NOMO-1 (cell line): Measurements from ENCODE around the gene TBCEL.
A peak's percentile ranks its signal among the peaks of the same experiment; 100 is the strongest.
"Not testable (repeated sequence)": the region's sequence is repeated elsewhere in the genome, so short reads cannot be mapped to it uniquely, and the experiment has no call there.

Experiments used
- DNase-seq, 2 experiments: peaks; one replicate each; lab custom pipeline; 2025; ENCODE audit not compliant: unreplicated experiment in 2 of 2; lab: John Stamatoyannopoulos, UW

Gene TBCEL

GRCh38 chr11:121104312-121104762 is 80.4 kb downstream of the TBCEL start:
- no peak for DNase-seq

DNA sequence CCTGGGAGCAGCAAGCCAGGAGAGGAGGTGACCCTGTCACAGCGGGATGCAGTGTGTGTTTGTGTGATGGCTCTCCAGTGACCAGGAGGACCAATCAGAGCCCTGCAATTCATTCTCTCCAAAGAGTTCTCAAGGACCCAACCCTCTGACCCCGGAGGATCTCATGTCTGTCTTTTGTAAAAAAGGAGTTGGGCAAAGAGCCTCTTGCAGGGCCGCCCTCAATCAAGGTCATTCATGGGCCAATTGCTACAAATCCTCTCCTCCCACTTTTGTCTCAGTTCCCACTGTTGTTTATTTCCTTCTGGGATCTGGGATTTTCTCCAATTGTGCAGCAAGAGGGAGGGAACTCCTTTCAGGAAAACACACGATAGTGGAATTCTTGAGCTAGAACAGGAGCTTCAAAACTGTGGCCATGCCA is 81.2 kb downstream of the TBCEL start:
- DNase-seq: no peak

DNA sequence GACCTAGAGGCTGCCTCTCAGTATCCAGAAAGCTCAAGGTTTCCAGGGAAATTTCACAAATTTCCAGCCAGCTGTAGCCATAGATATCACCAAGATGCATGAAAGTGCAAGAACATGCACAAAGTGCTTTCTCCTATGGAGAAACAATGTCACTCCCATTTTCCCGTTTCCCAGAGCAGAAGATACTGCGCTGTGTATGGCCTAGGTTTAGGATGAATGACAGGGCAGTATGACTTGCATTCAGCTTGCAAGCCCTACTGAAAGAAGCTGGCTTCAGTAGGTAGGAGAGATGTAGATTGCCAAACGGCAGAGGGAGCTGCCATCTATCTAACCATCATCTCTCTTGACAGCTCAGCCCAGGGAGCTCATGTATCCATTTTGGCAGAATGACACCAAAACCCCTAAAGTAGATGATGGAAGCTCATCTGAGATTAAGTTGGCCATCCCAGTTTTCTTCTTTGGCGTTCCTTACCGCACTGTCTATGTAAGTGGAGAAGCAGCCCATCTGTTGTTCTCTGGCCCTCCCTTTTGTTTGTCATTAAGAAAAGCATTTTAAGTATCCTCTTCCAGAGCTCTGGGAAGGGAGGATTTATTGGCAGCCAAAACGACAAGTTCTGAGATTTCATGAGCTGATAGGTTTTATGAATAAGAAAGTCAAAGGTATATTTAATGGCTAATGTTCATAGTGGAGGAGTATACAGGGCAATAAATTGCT is 81.7 kb downstream of the TBCEL start:
- DNase-seq: no peak

- no peak for DNase-seq
Measured at GRCh38 chr11:121106812-121107211, 82.9 kb downstream of the TBCEL start.

DNA sequence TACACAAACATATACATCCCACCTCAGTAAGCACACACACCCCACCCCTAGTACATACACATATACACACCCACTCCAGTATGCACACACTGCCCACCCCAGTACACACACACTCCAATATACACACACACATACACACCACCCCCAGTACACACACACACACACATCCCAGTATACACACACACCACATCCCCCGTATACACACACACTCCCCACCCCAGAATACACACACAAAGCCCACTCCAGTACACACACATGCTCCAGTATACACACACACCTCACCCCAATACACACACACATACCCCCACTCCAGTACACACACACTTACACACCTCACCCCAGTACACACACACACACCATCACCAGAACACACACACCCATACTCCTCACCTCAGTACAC is 84.5 kb downstream of the TBCEL start:
- no peak for DNase-seq

DNA sequence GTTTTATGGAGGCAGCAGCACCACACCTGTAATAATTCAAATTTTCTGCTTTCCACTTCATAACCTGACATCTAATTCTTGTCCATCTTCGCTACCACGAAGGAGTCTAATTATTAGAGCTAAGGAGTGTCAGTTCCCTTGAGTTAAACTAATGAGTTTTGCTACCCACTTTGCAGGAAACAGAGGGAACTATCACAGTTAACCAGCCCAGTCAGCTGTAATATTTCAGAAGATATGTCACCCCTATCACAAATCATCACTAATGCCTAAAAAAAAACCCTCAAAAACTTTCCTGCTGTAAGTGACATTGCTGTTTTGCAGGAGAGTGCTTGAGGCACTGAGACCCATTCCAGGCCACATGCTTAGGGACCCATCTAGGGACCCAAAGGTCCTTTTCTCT is 85.6 kb downstream of the TBCEL start:
- DNase-seq: no peak

GRCh38 chr11:121109916-121110586 is 86.1 kb downstream of the TBCEL start:
- DNase-seq: no peak

GRCh38 chr11:121110871-121111724 is 87.2 kb downstream of the TBCEL start:
- DNase-seq: no peak

DNA sequence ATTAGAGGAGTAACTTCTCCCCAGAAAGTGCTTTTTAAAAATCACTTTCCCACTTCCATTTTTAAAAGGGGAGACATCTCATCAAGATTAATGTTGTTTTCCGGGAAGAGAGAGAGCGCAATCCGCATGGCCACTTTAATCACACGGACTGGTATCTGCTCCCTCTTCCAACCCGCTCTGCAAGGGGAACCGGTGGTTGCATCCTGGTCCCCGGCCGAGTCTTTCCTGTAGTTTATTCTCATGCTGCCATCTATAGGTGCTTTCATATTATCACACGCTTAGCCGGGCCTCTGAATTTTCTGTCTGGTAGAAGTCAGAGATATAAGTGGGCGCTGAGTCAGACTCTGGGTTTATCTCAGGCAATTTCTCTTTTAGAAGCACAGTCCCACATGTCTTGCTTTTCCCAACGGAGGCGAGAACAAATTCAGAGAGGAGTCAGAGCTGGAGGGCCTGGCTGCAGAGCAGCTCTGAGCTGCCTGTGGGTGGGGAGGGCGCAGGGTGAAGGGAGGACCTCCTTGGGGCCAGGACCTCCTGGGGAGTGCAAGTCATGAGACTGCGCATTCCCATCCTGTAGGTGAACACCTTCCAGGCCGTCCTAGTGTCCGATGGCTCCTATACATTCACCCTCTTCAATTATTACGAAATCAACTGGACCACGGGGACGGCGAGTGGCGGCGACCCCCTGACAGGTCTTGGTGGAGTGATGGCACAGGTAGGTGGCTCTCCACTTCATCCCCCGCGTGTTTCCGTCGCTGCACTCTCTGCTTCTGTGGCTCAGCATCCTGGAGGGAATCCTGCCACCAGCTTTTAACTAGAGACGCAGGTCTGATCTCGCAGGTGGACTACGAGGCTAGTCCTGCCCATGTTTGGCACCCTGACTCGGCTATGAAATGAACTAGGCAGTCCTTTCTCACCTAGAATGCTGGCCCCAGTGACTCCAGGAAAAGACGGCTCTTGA is 88.9 kb downstream of the TBCEL start:
- peak; percentile 31 to 36 for DNase-seq

DNA sequence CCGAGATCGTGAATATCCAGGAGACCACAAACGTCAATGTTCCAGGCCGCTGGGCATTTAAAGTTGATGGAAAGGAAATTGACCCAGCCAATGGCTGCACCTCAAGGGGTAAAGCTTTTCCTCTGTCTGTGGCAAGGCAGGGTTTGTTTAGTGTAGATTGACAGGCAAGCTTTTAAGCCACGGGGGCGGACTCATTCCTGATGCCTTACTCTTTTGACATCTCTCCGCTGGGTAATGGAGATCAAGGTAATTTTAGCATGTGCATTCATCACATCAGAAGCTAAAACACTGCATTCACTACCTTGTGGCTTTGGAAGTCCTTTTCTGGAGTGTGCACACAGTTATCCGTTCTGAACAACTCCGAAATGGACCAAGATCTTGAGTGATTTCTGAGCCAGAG is 89.7 kb downstream of the TBCEL start:
- no peak for DNase-seq

GRCh38 chr11:121115024-121115423 is 91.1 kb downstream of the TBCEL start:
- DNase-seq: not testable (repeated sequence)

GRCh38 chr11:121117788-121118187 is 93.9 kb downstream of the TBCEL start:
- DNase-seq: no peak

DNA sequence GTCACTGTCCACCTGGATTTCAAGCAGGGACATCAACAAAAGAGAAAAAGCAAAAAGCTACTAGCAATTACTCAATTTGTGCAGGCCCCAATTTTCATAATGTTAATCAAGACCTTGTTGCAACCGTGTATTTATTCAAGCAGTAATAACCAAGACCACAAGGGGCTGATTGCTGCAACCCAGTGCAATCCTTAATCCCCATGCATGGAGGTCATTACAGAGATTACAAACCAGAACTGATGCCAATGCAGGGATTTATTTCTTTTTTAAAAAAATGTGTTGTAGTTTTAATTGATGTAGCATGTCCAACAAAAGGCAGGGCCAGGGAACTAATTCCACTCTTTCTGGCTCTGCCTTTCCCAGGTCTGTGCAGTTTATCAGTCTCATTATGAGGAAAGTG is 95.5 kb downstream of the TBCEL start:
- no peak for DNase-seq

- no peak for DNase-seq
Measured at GRCh38 chr11:121122328-121122727, 98.4 kb downstream of the TBCEL start.

DNA sequence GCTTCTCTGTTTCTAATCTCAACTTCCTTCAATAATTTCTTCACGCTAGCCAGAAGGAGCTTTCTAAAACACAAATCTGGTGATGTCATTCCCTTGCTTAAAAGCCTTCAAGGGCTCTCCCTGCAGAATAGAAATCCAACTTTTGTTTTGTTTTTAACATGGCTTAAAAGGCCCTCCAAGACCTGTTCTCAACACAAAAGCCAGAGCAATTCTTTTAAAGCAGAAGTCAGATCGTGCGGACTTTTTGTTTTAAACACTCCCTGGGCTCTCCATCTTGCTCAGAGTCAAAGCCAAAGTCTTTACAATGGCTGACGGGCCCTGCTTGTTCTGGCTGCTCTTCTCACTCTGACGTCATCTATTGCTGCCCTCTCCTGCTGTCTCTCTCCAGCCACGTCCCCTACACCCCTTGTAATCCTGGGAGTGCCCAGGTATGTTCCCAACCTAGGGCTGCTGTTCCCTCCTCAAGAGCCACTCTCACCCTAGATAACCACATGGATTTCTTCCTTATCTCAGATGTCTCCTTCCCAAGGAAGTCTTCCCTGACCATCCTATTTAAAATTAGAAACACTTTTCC is 99.7 kb downstream of the TBCEL start:
- no peak for DNase-seq

DNA sequence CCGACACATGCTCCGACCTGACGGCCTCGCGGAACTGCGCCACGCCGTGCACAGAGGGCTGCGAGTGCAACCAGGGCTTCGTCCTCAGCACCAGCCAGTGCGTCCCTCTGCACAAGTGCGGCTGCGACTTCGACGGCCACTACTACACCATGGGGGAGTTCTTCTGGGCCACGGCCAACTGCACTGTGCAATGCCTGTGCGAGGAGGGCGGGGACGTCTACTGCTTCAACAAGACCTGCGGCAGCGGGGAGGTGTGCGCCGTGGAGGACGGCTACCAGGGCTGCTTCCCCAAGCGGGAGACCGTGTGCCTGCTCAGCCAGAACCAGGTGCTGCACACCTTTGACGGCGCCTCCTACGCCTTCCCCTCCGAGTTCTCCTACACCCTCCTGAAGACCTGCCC is 103.9 kb downstream of the TBCEL start:
- DNase-seq: no peak

DNA sequence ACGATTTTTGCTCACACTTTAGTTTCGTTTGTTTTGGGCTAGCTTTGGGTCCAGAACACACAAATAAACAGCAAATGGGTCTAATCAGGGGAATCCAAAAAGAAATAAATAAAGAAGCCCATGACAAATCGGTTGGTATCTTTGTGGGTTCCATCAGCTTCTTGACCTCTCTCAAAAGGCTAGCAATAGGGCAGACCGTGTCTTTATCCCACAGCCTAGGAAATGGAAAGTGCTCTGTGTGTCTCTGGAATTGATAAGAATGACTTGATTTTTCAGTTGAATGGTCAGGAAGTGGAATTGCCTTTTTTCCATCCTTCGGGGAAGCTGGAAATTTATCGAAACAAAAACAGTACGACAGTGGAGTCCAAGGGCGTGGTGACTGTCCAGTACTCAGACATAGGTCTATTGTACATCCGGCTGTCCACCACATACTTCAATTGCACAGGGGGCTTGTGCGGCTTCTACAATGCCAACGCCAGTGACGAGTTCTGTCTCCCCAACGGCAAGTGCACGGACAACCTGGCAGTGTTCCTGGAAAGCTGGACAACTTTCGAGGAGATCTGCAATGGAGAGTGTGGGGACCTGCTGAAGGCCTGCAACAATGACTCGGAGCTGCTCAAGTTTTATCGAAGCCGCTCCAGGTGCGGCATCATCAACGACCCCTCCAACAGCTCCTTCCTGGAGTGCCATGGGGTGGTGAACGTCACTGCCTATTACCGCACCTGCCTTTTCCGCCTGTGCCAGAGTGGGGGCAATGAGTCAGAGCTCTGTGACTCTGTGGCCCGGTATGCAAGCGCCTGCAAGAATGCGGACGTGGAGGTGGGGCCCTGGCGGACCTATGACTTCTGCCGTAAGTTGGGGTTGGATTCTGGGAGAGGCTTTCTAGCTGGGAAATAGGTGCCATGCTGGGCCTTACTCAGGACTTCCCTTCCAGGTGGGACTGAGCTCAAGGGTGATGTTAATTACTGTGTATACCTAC is 105.7 kb downstream of the TBCEL start:
- no peak for DNase-seq

- DNase-seq: no peak
Measured at GRCh38 chr11:121131656-121132055, 107.8 kb downstream of the TBCEL start.
